ENCODE data around the gene POLE2. TPM values are rescaled to one million over a fixed set of nuclear protein-coding genes. Genes with fewer than 3 reads are reported as not detected.
"Not testable (repeated sequence)": the region's sequence is repeated elsewhere in the genome, so short reads cannot be mapped to it uniquely, and the experiment has no call there.

POLE2 gene
- polyA plus RNA-seq, 4 donors = 2.4 to 9.8 (median 8.6) TPM

DNA sequence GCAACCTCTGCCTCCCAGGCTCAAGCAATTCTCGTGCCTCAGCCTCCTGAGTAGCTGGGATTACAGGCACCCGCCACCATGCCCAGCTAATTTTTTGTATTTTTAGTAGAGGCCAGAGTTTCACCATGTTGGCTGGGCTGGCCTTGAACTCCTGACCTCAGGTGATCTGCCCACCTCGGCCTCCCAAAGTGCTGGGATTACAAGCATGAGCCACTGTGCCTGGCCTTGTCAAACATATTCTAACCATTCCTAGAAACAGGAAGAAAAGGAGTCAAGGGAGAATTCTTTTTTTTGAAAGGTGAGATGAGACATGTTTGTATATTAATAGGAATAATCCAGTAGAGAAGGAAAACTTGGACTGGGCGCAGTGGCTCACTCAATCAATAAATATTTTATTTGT is 16.5 kb upstream of the POLE2 start:
- not testable (repeated sequence) for H3K27ac ChIP-seq (ENCODE audit: low read depth in 1 of 3, low read length in 2 of 3); FAIRE-seq
- WGBS, 3 donors = 87 to 93% (median 90%) methylated on average over 4 of the region's 4 CpGs

GRCh38 chr14:49703965-49704364 is 16.0 kb upstream of the POLE2 start:
- Histone ChIP-seq H3K36me3 (ENCODE audit: control insufficient read depth in 3 of 3, insufficient read depth in 2 of 3, low read depth in 1 of 3, low read length in 3 of 3) (peaks cover 0 to 2% (median 2%) of the 10 kb centered on the region in 3 donors), H3K27me3 (ENCODE audit: control insufficient read depth in 3 of 3, insufficient read depth in 3 of 3, low read length in 3 of 3) (no peaks in the 10 kb centered on the region), H3K9me3 (ENCODE audit: control insufficient read depth in 2 of 2, insufficient read depth in 1 of 2, low read depth in 1 of 2, low read length in 1 of 2) (no peaks in the 10 kb centered on the region), H3K27ac (ENCODE audit: low read depth in 1 of 3, low read length in 2 of 3) (no peak overlapping the region), H3K4me3 (ENCODE audit: low read depth in 1 of 3, low read length in 3 of 3) (no peak overlapping the region), H3K4me1 (ENCODE audit: control insufficient read depth in 3 of 3, insufficient read depth in 2 of 3, low read depth in 1 of 3, low read length in 2 of 3) (no peaks in the 10 kb centered on the region)
- 67 to 89% (median 77%) methylated on average over 3 of the region's 3 CpGs for WGBS, 3 donors
- FAIRE-seq (no peak), DNase-seq (no peak)

More for the DNA sequence above, 16.5 kb upstream of the POLE2 start:
- not testable (repeated sequence) for DNase-seq; H3K4me1 ChIP-seq (ENCODE audit: control insufficient read depth in 3 of 3, insufficient read depth in 2 of 3, low read depth in 1 of 3, low read length in 2 of 3); H3K9me3 ChIP-seq (ENCODE audit: control insufficient read depth in 2 of 2, insufficient read depth in 1 of 2, low read depth in 1 of 2, low read length in 1 of 2); H3K36me3 ChIP-seq (ENCODE audit: control insufficient read depth in 3 of 3, insufficient read depth in 2 of 3, low read depth in 1 of 3, low read length in 3 of 3); H3K27me3 ChIP-seq (ENCODE audit: control insufficient read depth in 3 of 3, insufficient read depth in 3 of 3, low read length in 3 of 3); H3K4me3 ChIP-seq (ENCODE audit: low read depth in 1 of 3, low read length in 3 of 3)

GRCh38 chr14:49702725-49703124 is 14.7 kb upstream of the POLE2 start:
- H3K27me3 ChIP-seq (ENCODE audit: control insufficient read depth in 3 of 3, insufficient read depth in 3 of 3, low read length in 3 of 3) = no peaks in the 10 kb centered on the region
- no peak for DNase-seq
- H3K4me1 ChIP-seq (ENCODE audit: control insufficient read depth in 3 of 3, insufficient read depth in 2 of 3, low read depth in 1 of 3, low read length in 2 of 3) = no peaks in the 10 kb centered on the region
- no peaks in the 10 kb centered on the region for H3K9me3 ChIP-seq (ENCODE audit: control insufficient read depth in 2 of 2, insufficient read depth in 1 of 2, low read depth in 1 of 2, low read length in 1 of 2)
- WGBS, 3 donors = 62 to 81% (median 71%) methylated on average over 4 of the region's 4 CpGs
- peaks cover 0 to 2% (median 2%) of the 10 kb centered on the region in 3 donors for H3K36me3 ChIP-seq (ENCODE audit: control insufficient read depth in 3 of 3, insufficient read depth in 2 of 3, low read depth in 1 of 3, low read length in 3 of 3)
- no peak overlapping the region for H3K4me3 ChIP-seq (ENCODE audit: low read depth in 1 of 3, low read length in 3 of 3)
- no peak overlapping the region for H3K27ac ChIP-seq (ENCODE audit: low read depth in 1 of 3, low read length in 2 of 3)
- FAIRE-seq = no peak

GRCh38 chr14:49693735-49694124 is 5.7 kb upstream of the POLE2 start:
- WGBS, 3 donors = 7 to 13% (median 12%) methylated on average over 12 to 13 of the region's 13 CpGs
- not testable (repeated sequence) for H3K9me3 ChIP-seq (ENCODE audit: control insufficient read depth in 2 of 2, insufficient read depth in 1 of 2, low read depth in 1 of 2, low read length in 1 of 2); H3K27me3 ChIP-seq (ENCODE audit: control insufficient read depth in 3 of 3, insufficient read depth in 3 of 3, low read length in 3 of 3); H3K36me3 ChIP-seq (ENCODE audit: control insufficient read depth in 3 of 3, insufficient read depth in 2 of 3, low read depth in 1 of 3, low read length in 3 of 3); FAIRE-seq; DNase-seq; H3K4me1 ChIP-seq (ENCODE audit: control insufficient read depth in 3 of 3, insufficient read depth in 2 of 3, low read depth in 1 of 3, low read length in 2 of 3)
- H3K4me3 ChIP-seq (ENCODE audit: low read depth in 1 of 3, low read length in 3 of 3) = peak overlapping the region; percentile 63 to 88 (median 72)
- H3K27ac ChIP-seq (ENCODE audit: low read depth in 1 of 3, low read length in 2 of 3) = peak overlapping the region in 2 of 3 donors; percentile 43 to 97

DNA sequence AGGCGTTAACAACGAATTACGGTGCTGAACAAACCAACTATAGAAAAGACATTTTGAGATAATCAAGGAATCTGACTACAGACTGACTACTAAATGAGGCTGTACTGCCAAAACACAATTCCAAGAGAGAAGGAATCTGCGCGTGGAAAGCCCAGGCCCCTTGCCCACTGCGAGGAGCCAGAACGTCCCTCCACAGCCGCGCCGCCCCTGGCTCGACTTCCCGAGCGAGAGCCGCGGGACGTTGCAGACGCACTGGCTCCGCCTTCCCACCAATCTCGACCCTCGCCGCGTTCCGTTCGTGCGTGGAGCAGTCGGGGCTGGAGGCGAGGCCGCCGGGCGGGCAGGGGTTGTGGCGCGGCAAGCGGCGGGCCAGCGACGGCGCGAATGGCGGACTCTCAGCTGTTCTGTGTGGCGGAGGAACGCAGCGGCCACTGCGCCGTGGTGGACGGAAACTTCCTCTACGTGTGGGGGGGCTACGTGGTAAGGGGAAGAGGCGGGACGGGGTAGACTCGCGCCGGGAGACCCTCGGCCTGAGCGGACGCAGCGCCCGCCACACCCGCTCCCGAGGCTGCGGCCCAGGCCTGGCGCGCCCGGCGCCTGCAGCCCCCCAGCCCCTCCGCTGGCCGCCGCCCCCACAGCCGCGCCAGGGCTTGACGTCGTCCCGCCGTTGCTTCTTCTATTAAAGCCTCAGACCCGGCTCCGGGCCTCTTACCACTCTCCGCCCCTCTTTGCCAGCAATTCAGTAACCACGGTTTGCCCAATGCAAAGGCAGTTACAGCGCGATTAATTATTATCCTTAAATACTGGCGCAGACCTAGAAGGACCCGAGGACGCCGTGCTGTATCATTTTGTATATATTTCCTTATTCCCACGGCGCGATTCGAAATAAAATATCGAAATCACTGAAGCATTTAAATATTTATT is 5.1 kb upstream of the POLE2 start, which contains the start of gene KLHDC1:
TSS of gene KLHDC1 (plus strand) at position 310 of the 924 bp plus-strand sequence. CDS start at position 385, 75 bp downstream.
- no peaks in the 10 kb centered on the region for H3K27me3 ChIP-seq (ENCODE audit: control insufficient read depth in 3 of 3, insufficient read depth in 3 of 3, low read length in 3 of 3)
- 0 to 1% (median 1%) methylated on average over 85 to 88 of the region's 88 CpGs for WGBS, 3 donors
- H3K27ac ChIP-seq (ENCODE audit: low read depth in 1 of 3, low read length in 2 of 3) = peak within 1 kb of the TSS; percentile 91 to 98 (median 97)
- H3K9me3 ChIP-seq (ENCODE audit: control insufficient read depth in 2 of 2, insufficient read depth in 1 of 2, low read depth in 1 of 2, low read length in 1 of 2) = no peaks in the 10 kb centered on the region
- peaks cover 0 to 10% (median 0%) of the 10 kb centered on the region in 3 donors for H3K4me1 ChIP-seq (ENCODE audit: control insufficient read depth in 3 of 3, insufficient read depth in 2 of 3, low read depth in 1 of 3, low read length in 2 of 3)
- DNase-seq (peak; percentile 76 to 90), FAIRE-seq (no peak)
- H3K36me3 ChIP-seq (ENCODE audit: control insufficient read depth in 3 of 3, insufficient read depth in 2 of 3, low read depth in 1 of 3, low read length in 3 of 3) = no peaks in the 10 kb centered on the region
- H3K4me3 ChIP-seq (ENCODE audit: low read depth in 1 of 3, low read length in 3 of 3) = peak within 1 kb of the TSS; percentile 63 to 88 (median 72)

DNA sequence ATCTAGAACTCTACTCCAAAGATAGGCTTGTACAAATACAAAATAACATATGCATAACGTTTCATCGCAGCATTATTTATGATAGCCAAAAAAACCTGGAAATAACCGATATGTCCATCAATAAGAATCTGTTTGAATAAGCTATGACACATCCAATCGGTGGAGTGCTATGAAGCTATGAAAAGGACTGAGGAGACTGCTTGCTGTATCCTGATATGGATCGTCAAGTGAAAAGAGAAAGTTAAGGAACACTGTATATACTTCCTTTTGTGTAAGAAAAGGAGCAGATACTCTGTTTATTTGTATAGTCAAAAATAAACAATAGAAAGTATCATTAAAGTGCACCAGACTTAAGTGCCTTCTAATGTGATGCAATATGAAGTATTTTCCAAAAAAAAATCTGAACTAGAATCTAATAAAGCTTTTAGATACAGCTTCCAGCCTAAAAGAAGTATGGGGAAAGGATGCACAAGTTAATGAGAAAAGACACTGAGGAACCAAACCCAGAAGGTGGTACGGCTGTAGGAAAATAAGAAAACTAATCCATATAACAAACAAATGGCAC is 4.3 kb upstream of the POLE2 start:
- Histone ChIP-seq H3K27me3 (ENCODE audit: control insufficient read depth in 3 of 3, insufficient read depth in 3 of 3, low read length in 3 of 3) (no peaks in the 10 kb centered on the region), H3K27ac (ENCODE audit: low read depth in 1 of 3, low read length in 2 of 3) (peak overlapping the region; percentile 91 to 98 (median 97)), H3K4me3 (ENCODE audit: low read depth in 1 of 3, low read length in 3 of 3) (peak overlapping the region; percentile 63 to 88 (median 72)), H3K9me3 (ENCODE audit: control insufficient read depth in 2 of 2, insufficient read depth in 1 of 2, low read depth in 1 of 2, low read length in 1 of 2) (no peaks in the 10 kb centered on the region), H3K4me1 (ENCODE audit: control insufficient read depth in 3 of 3, insufficient read depth in 2 of 3, low read depth in 1 of 3, low read length in 2 of 3) (peaks cover 0 to 10% (median 0%) of the 10 kb centered on the region in 3 donors), H3K36me3 (ENCODE audit: control insufficient read depth in 3 of 3, insufficient read depth in 2 of 3, low read depth in 1 of 3, low read length in 3 of 3) (no peaks in the 10 kb centered on the region)
- DNase-seq (peak; percentile 19 to 23), FAIRE-seq (no peak)
- 28 to 46% (median 45%) methylated on average over 6 of the region's 6 CpGs for WGBS, 3 donors

GRCh38 chr14:49691031-49691430 is 3.0 kb upstream of the POLE2 start:
- 57 to 73% (median 66%) methylated on average over 4 of the region's 4 CpGs for WGBS, 3 donors
- H3K4me3 ChIP-seq (ENCODE audit: low read depth in 1 of 3, low read length in 3 of 3) = no peak overlapping the region
- H3K4me1 ChIP-seq (ENCODE audit: control insufficient read depth in 3 of 3, insufficient read depth in 2 of 3, low read depth in 1 of 3, low read length in 2 of 3) = peaks cover 0 to 10% (median 0%) of the 10 kb centered on the region in 3 donors
- FAIRE-seq = no peak
- no peaks in the 10 kb centered on the region for H3K9me3 ChIP-seq (ENCODE audit: control insufficient read depth in 2 of 2, insufficient read depth in 1 of 2, low read depth in 1 of 2, low read length in 1 of 2)
- DNase-seq = peak in 1 of 2 donors; percentile 23
- no peak overlapping the region for H3K27ac ChIP-seq (ENCODE audit: low read depth in 1 of 3, low read length in 2 of 3)
- no peaks in the 10 kb centered on the region for H3K27me3 ChIP-seq (ENCODE audit: control insufficient read depth in 3 of 3, insufficient read depth in 3 of 3, low read length in 3 of 3)
- no peaks in the 10 kb centered on the region for H3K36me3 ChIP-seq (ENCODE audit: control insufficient read depth in 3 of 3, insufficient read depth in 2 of 3, low read depth in 1 of 3, low read length in 3 of 3)

- Histone ChIP-seq H3K9me3 (ENCODE audit: control insufficient read depth in 2 of 2, insufficient read depth in 1 of 2, low read depth in 1 of 2, low read length in 1 of 2) (no peaks in the 10 kb centered on the region), H3K36me3 (ENCODE audit: control insufficient read depth in 3 of 3, insufficient read depth in 2 of 3, low read depth in 1 of 3, low read length in 3 of 3) (no peaks in the 10 kb centered on the region), H3K27ac (ENCODE audit: low read depth in 1 of 3, low read length in 2 of 3) (peak overlapping the region in 2 of 3 donors; percentile 74 to 91), H3K27me3 (ENCODE audit: control insufficient read depth in 3 of 3, insufficient read depth in 3 of 3, low read length in 3 of 3) (no peaks in the 10 kb centered on the region), H3K4me1 (ENCODE audit: control insufficient read depth in 3 of 3, insufficient read depth in 2 of 3, low read depth in 1 of 3, low read length in 2 of 3) (peaks cover 0 to 10% (median 0%) of the 10 kb centered on the region in 3 donors), H3K4me3 (ENCODE audit: low read depth in 1 of 3, low read length in 3 of 3) (peak overlapping the region in 1 of 3 donors; percentile 65)
- FAIRE-seq (no peak), DNase-seq (no peak)
- WGBS, 3 donors = 90 to 93% (median 93%) methylated on average over 8 of the region's 8 CpGs
Measured at GRCh38 chr14:49688701-49689030, 652 bp upstream of the POLE2 start.
